WTC11 (cell line): Measurements from ENCODE around the gene WNT11. TPM values are rescaled to one million over a fixed set of nuclear protein-coding genes. Genes with fewer than 3 reads are reported as not detected.

Experiments
- ATAC-seq: fragments of 200-7000 bp; cut with Tn5 transposase; 2 replicates; pipeline ENCODE4 v1.10.0; 2021; ENCODE audit warnings: mild to moderate bottlenecking, moderate library complexity
- CTCF ChIA-PET: fragments of 300-600 bp; sonication (Branson Sonifier 250); formaldehyde crosslinking; loops from one replicate; lab custom pipeline; 2021; ENCODE audit warnings: antibody characterized with exemption; lab: Charles Lee
- POLR2A ChIA-PET: fragments of 350-600 bp; sonication (Branson Sonifier 250); formaldehyde crosslinking; loops from one replicate; lab custom pipeline; 2021; ENCODE audit warnings: antibody characterized with exemption; lab: Charles Lee
- DNase-seq: peaks from one replicate; pipeline ENCODE4 v3.0.0; 2021; ENCODE audit warnings: low spot score
- H3K27ac Mint-ChIP-seq: 2 replicates; pipeline ENCODE4 v1.8.0; 2021; ENCODE audit warnings: mixed read lengths
- H3K27me3 Mint-ChIP-seq: 2 replicates; pipeline ENCODE4 v1.8.0; 2021; ENCODE audit warnings: low read depth, mild to moderate bottlenecking, moderate library complexity, mixed read lengths
- H3K36me3 Mint-ChIP-seq: 2 replicates; pipeline ENCODE4 v1.8.0; 2021; ENCODE audit warnings: mixed read lengths
- H3K4me1 Mint-ChIP-seq: 2 replicates; pipeline ENCODE4 v1.8.0; 2022; ENCODE audit warnings: mixed read lengths
- H3K4me3 Mint-ChIP-seq: 2 replicates; pipeline ENCODE4 v1.8.0; 2021; ENCODE audit warnings: mild to moderate bottlenecking, moderate library complexity, mixed read lengths
- H3K9me3 Mint-ChIP-seq: 2 replicates; pipeline ENCODE4 v1.8.0; 2021; ENCODE audit warnings: mixed read lengths
- ARID4B ChIP-seq: sonication (generic); formaldehyde crosslinking; IDR thresholded peaks from 2 replicates; pipeline ENCODE4 v1.8.0; 2023; ENCODE audit warnings: missing genetic modification reagents, mild to moderate bottlenecking, borderline replicate concordance
- ATF6 ChIP-seq: sonication (generic); formaldehyde crosslinking; IDR thresholded peaks from 2 replicates; pipeline ENCODE4 v1.8.1; 2023; ENCODE audit warnings: mild to moderate bottlenecking, missing genetic modification reagents
- CREM ChIP-seq: sonication (generic); formaldehyde crosslinking; IDR thresholded peaks from 2 replicates; pipeline ENCODE4 v1.8.1; 2022; ENCODE audit warnings: mild to moderate bottlenecking, missing genetic modification reagents, moderate library complexity
- ESRRA ChIP-seq: sonication (generic); formaldehyde crosslinking; IDR thresholded peaks from 2 replicates; pipeline ENCODE4 v1.8.1; 2022; ENCODE audit warnings: mild to moderate bottlenecking, missing genetic modification reagents, borderline replicate concordance
- JUN ChIP-seq: sonication (generic); formaldehyde crosslinking; IDR thresholded peaks from 2 replicates; pipeline ENCODE4 v1.8.0; 2023; ENCODE audit warnings: mild to moderate bottlenecking, missing genetic modification reagents
- NFYB ChIP-seq: sonication (generic); formaldehyde crosslinking; conservative IDR thresholded peaks from 2 replicates; pipeline ENCODE4 v1.8.0; 2022; ENCODE audit warnings: low read depth, missing genetic modification reagents
- PRRX2 ChIP-seq: fragments of 250-450 bp; sonication (Bioruptor Pico); IDR thresholded peaks from 2 replicates; pipeline ENCODE4 v1.8.0; 2021; ENCODE audit warnings: mild to moderate bottlenecking
- SOX15 ChIP-seq: fragments of 250-450 bp; sonication (Bioruptor Pico); IDR thresholded peaks from 2 replicates; pipeline ENCODE4 v1.9.0; 2021; ENCODE audit warnings: mild to moderate bottlenecking
- TP53 ChIP-seq: sonication (generic); formaldehyde crosslinking; IDR thresholded peaks from 2 replicates; pipeline ENCODE4 v1.8.1; 2023; ENCODE audit warnings: mild to moderate bottlenecking, missing genetic modification reagents
- USF2 ChIP-seq: sonication (generic); formaldehyde crosslinking; IDR thresholded peaks from 2 replicates; pipeline ENCODE4 v1.8.1; 2023; ENCODE audit warnings: mild to moderate bottlenecking, missing genetic modification reagents, moderate library complexity
- total RNA-seq: library from RNA; stranded (reverse); gene quantifications from 3 replicates; pipeline ENCODE4 v1.2.3, GENCODE V29; 2021
- TF ChIP-seq, protein P1 (sequence below): fragments of 250-450 bp; sonication (Bioruptor Pico); IDR thresholded peaks from 2 replicates; pipeline ENCODE4 v1.9.0; 2021; ENCODE audit warnings: mild to moderate bottlenecking
- TF ChIP-seq, protein P2 (sequence below): sonication (generic); formaldehyde crosslinking; IDR thresholded peaks from 2 replicates; pipeline ENCODE4 v1.8.1; 2022; ENCODE audit warnings: missing genetic modification reagents, borderline replicate concordance

WNT11 gene
- total RNA-seq, 1 experiment from 2014 or later: 0.79 TPM

DNA sequence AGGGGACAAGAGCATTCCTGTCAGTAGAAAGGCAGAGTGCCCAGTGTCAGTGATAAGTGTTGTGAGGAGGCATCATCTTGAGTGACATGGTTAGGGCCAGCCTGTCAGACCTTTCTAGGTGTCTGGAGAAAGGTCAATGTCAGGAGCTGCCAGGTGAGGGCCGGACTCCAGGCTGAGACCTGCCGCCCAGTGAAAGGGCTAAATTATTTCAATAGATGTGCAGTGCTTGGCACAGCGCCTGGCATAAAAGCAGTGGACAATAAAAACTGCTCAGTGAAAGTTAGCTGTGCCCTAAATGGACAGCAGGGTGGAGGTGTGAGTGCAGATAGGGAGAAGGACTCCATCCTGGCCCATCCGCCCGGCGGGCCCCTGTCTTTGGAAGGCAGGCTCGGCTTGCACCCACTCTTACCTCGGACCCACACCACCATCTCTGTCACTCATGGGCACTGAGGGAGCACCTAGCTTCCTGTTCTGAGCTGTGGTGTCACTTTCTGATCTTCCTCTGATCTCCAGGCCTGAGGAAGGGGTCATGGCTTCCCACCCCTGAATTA, 23.5 kb upstream of the WNT11 start:
- TF ChIP-seq ESRRA (CRISPR knock-in tag) (no peak), NFYB (CRISPR knock-in tag) (no peak), ARID4B (CRISPR knock-in tag) (no peak)
- TF ChIP-seq, protein P1, sequence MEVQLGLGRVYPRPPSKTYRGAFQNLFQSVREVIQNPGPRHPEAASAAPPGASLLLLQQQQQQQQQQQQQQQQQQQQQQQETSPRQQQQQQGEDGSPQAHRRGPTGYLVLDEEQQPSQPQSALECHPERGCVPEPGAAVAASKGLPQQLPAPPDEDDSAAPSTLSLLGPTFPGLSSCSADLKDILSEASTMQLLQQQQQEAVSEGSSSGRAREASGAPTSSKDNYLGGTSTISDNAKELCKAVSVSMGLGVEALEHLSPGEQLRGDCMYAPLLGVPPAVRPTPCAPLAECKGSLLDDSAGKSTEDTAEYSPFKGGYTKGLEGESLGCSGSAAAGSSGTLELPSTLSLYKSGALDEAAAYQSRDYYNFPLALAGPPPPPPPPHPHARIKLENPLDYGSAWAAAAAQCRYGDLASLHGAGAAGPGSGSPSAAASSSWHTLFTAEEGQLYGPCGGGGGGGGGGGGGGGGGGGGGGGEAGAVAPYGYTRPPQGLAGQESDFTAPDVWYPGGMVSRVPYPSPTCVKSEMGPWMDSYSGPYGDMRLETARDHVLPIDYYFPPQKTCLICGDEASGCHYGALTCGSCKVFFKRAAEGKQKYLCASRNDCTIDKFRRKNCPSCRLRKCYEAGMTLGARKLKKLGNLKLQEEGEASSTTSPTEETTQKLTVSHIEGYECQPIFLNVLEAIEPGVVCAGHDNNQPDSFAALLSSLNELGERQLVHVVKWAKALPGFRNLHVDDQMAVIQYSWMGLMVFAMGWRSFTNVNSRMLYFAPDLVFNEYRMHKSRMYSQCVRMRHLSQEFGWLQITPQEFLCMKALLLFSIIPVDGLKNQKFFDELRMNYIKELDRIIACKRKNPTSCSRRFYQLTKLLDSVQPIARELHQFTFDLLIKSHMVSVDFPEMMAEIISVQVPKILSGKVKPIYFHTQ (CRISPR knock-in tag): no peak
- TF ChIP-seq, protein P2, sequence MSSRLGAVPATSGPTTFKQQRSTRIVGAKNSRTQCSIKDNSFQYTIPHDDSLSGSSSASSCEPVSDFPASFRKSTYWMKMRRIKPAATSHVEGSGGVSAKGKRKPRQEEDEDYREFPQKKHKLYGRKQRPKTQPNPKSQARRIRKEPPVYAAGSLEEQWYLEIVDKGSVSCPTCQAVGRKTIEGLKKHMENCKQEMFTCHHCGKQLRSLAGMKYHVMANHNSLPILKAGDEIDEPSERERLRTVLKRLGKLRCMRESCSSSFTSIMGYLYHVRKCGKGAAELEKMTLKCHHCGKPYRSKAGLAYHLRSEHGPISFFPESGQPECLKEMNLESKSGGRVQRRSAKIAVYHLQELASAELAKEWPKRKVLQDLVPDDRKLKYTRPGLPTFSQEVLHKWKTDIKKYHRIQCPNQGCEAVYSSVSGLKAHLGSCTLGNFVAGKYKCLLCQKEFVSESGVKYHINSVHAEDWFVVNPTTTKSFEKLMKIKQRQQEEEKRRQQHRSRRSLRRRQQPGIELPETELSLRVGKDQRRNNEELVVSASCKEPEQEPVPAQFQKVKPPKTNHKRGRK (CRISPR knock-in tag): no peak
- TF ChIP-seq, all 79 proteins: peak for 0
- no peaks in the 10 kb centered on the region for H3K36me3 Mint-ChIP-seq
- no peak overlapping the region for H3K27ac Mint-ChIP-seq
- H3K27me3 Mint-ChIP-seq: peaks cover 3% of the 10 kb centered on the region; the same call in 1 of the 2 replicates
- no peaks in the 10 kb centered on the region for H3K9me3 Mint-ChIP-seq
- H3K4me1 Mint-ChIP-seq: peaks cover 8% of the 10 kb centered on the region
- no peak overlapping the region for H3K4me3 Mint-ChIP-seq
- ATAC-seq (no peak), DNase-seq (no peak)
- POLR2A ChIA-PET: no interaction called here
- CTCF ChIA-PET: interaction anchor here (0.8 to 3.3 kb wide), 2 partner anchors 12 to 21 kb away, joined by 4 to 33 read pairs; no protein-coding TSS in a partner anchor

GRCh38 chr11:76228875-76229149, 22.5 kb upstream of the WNT11 start:
- H3K4me1 Mint-ChIP-seq: peaks cover 8% of the 10 kb centered on the region
- DNase-seq (no peak), ATAC-seq (no peak)
- H3K27me3 Mint-ChIP-seq: peaks cover 3% of the 10 kb centered on the region; the same call in 1 of the 2 replicates
- no peaks in the 10 kb centered on the region for H3K36me3 Mint-ChIP-seq
- ChIA-PET CTCF (interaction anchor here (1.4 kb wide), 1 partner anchor 20 kb away, joined by 8 read pairs; no protein-coding TSS in a partner anchor), POLR2A (no interaction called here)
- H3K9me3 Mint-ChIP-seq: no peaks in the 10 kb centered on the region
- TF ChIP-seq TP53 (CRISPR knock-in tag) (no peak), ATF6 (no peak), SOX15 (no peak), PRRX2 (no peak), CREM (CRISPR knock-in tag) (no peak), JUN (CRISPR knock-in tag) (no peak), USF2 (no peak)
- TF ChIP-seq, protein P2 (CRISPR knock-in tag): no peak
- H3K27ac Mint-ChIP-seq: no peak overlapping the region
- H3K4me3 Mint-ChIP-seq: no peak overlapping the region
